Neural cell (in vitro differentiated cells): ENCODE data around the gene DPYSL4.

Source experiments
- CTCF ChIP-seq: fragments of 450-650 bp; IDR thresholded peaks from 2 replicates; pipeline ENCODE4 v1.5.1; 2014; ENCODE audit warnings: antibody characterized with exemption, mild to moderate bottlenecking, moderate library complexity; ENCODE audit not compliant: poor library complexity, severe bottlenecking
- EP300 ChIP-seq: fragments of 450-650 bp; conservative IDR thresholded peaks from 2 replicates; pipeline ENCODE4 v1.6.1; 2014; ENCODE audit warnings: antibody characterized with exemption, mild to moderate bottlenecking, moderate library complexity; ENCODE audit not compliant: poor library complexity, severe bottlenecking
- EZH2 ChIP-seq: fragments of 200-600, 300-800 bp; shearing (Covaris generic), sonication (generic); IDR thresholded peaks from 2 replicates; pipeline ENCODE4 v1.6.1; 2014; ENCODE audit warnings: antibody characterized with exemption, low read length, borderline replicate concordance, mild to moderate bottlenecking; ENCODE audit not compliant: insufficient read depth, poor library complexity, severe bottlenecking
- MXI1 ChIP-seq: fragments of 450-650 bp; conservative IDR thresholded peaks from 2 replicates; pipeline ENCODE4 v1.6.1; 2014; ENCODE audit warnings: antibody characterized with exemption, mild to moderate bottlenecking; ENCODE audit not compliant: poor library complexity, severe bottlenecking
- RAD21 ChIP-seq: fragments of 450-650 bp; conservative IDR thresholded peaks from 2 replicates; pipeline ENCODE4 v1.6.1; 2014; ENCODE audit warnings: antibody characterized with exemption, mild to moderate bottlenecking, moderate library complexity
- SMC3 ChIP-seq: fragments of 450-650 bp; conservative IDR thresholded peaks from 2 replicates; pipeline ENCODE4 v1.6.1; 2014; ENCODE audit warnings: antibody characterized with exemption, mild to moderate bottlenecking, moderate library complexity; ENCODE audit not compliant: poor library complexity

GRCh38 chr10:132146271-132146671 is 40.5 kb upstream of the DPYSL4 start:
- TF ChIP-seq EZH2 (no peak), CTCF (no peak), MXI1 (no peak), SMC3 (no peak), EP300 (no peak), RAD21 (no peak)
